Astrocyte (in vitro differentiated cells and primary cell): ENCODE results near the gene PRKCE. TPM values are rescaled to one million over a fixed set of nuclear protein-coding genes. Genes with fewer than 3 reads are reported as not detected.

Experiments
- DNase-seq: peaks from one replicate; pipeline ENCODE4 v3.0.0-alpha.2; 2010; ENCODE audit warnings: low read depth
- FAIRE-seq: peaks from 2 replicates; lab custom pipeline; 2011; peaks lifted over from hg19 to GRCh38; lab: Jason Lieb, UNC
- H2AFZ ChIP-seq: 2 replicates; pipeline ENCODE4 v1.6.0; 2012; ENCODE audit warnings: low read depth, low read length, inconsistent platforms
- H3K27ac ChIP-seq: 2 replicates; pipeline ENCODE4 v1.5.1; 2011; ENCODE audit warnings: low read depth, low read length, inconsistent platforms
- H3K27me3 ChIP-seq: 2 replicates; pipeline ENCODE4 v1.6.0; 2011; ENCODE audit warnings: low read length, inconsistent platforms; ENCODE audit not compliant: insufficient read depth
- H3K36me3 ChIP-seq: 2 replicates; pipeline ENCODE4 v1.5.1; 2011; ENCODE audit warnings: low read length, inconsistent platforms; ENCODE audit not compliant: insufficient read depth
- H3K4me1 ChIP-seq: 2 replicates; pipeline ENCODE4 v1.5.1; 2011; ENCODE audit warnings: low read length, inconsistent platforms; ENCODE audit not compliant: insufficient read depth
- H3K4me2 ChIP-seq: 2 replicates; pipeline ENCODE4 v1.6.0; 2012; ENCODE audit warnings: low read length, inconsistent platforms
- H3K4me3 ChIP-seq: 2 replicates; pipeline ENCODE4 v1.5.1; 2011; ENCODE audit warnings: low read depth, mild to moderate bottlenecking, low read length, inconsistent platforms; ENCODE audit not compliant: insufficient read depth
- H3K79me2 ChIP-seq: 2 replicates; pipeline ENCODE4 v1.6.0; 2012; ENCODE audit warnings: mild to moderate bottlenecking, low read length, inconsistent platforms; ENCODE audit not compliant: insufficient read depth
- H3K9ac ChIP-seq: 2 replicates; pipeline ENCODE4 v1.6.0; 2012; ENCODE audit warnings: mild to moderate bottlenecking, low read length, inconsistent platforms
- H3K9me3 ChIP-seq: 2 replicates; pipeline ENCODE4 v1.5.1; 2012; ENCODE audit warnings: low read depth, mild to moderate bottlenecking, low read length, inconsistent platforms; ENCODE audit not compliant: insufficient read depth
- H4K20me1 ChIP-seq: 2 replicates; pipeline ENCODE4 v1.6.0; 2012; ENCODE audit warnings: low read length, inconsistent platforms; ENCODE audit not compliant: insufficient read depth
- H3K27ac Mint-ChIP-seq: one replicate; pipeline ENCODE4 v1.8.0; 2021; ENCODE audit warnings: mild to moderate bottlenecking, mixed read lengths; ENCODE audit not compliant: unreplicated experiment
- H3K27me3 Mint-ChIP-seq: one replicate; pipeline ENCODE4 v1.8.0; 2021; ENCODE audit warnings: low read depth, mixed read lengths; ENCODE audit not compliant: unreplicated experiment
- H3K36me3 Mint-ChIP-seq: one replicate; pipeline ENCODE4 v1.8.0; 2021; ENCODE audit warnings: low read depth, mixed read lengths; ENCODE audit not compliant: unreplicated experiment
- H3K4me1 Mint-ChIP-seq: one replicate; pipeline ENCODE4 v1.8.0; 2021; ENCODE audit warnings: low read depth, mixed read lengths; ENCODE audit not compliant: unreplicated experiment
- H3K4me3 Mint-ChIP-seq: one replicate; pipeline ENCODE4 v1.8.0; 2021; ENCODE audit warnings: mild to moderate bottlenecking, moderate library complexity, mixed read lengths; ENCODE audit not compliant: unreplicated experiment
- H3K9me3 Mint-ChIP-seq: one replicate; pipeline ENCODE4 v1.8.0; 2021; ENCODE audit warnings: mild to moderate bottlenecking, mixed read lengths; ENCODE audit not compliant: unreplicated experiment
- EZH2 ChIP-seq: IDR thresholded peaks from 2 replicates; pipeline ENCODE4 v1.6.1; 2012; ENCODE audit warnings: mild to moderate bottlenecking, low read length, inconsistent platforms; ENCODE audit not compliant: insufficient read depth
- total RNA-seq: library from RNA; stranded (reverse); gene quantifications from 2 replicates; pipeline ENCODE4 v1.2.1, GENCODE V29; 2021
- TF ChIP-seq, protein P1 (sequence below): IDR thresholded peaks from 2 replicates; pipeline ENCODE4 v1.5.1; 2011; ENCODE audit warnings: low read depth, mild to moderate bottlenecking, inconsistent platforms, low read length, moderate library complexity; ENCODE audit not compliant: insufficient read depth

Gene PRKCE
- total RNA-seq, 1 donor from 2014 or later, result 12.8 TPM

DNA sequence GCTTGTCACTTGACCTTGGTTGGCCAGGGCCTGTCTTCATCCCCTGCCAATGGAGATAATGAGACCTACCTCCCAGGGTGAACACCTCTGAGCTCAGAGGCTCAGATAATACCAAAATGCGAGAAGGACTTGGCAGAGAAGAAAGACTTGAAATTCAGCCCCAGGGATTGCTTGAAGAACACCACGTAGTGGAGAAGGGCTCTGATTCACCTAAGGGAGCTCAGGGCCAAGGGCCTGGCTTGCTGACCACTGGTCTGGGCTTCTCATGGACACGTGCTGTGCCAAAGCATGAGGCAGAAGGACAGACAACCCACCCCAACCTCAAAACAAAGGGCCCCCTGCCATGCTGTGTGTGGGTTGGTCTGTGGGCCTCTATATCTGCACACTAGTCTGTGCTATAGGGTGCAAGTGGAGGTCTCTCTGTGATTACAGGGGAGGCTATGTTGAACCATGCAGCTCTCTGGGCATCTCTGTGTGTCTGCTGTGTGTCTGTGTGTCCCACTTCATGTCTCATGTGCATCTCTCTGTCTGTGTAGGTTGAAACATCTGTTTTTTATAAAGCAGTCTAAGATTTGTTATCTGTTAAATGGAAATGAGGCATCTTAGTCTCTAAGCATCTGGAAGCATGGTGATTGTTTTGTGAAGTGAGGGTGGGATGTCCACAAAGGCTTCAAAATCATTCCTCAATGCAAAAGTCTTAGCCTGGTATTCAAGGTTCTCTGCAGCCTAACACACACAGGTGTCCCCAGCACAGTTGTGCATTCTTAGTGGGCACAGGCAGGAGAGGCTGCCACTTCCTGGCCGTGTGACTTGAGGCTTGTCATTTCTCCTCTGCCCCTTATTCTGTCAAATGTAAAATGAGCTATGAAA, 584.8 kb downstream of the PRKCE start:
- Histone ChIP-seq H3K9me3 (no peaks in the 10 kb centered on the region), H3K27me3 (peaks cover 2% of the 10 kb centered on the region), H2AFZ (no peak overlapping the region), H3K9ac (no peak overlapping the region), H4K20me1 (no peaks in the 10 kb centered on the region), H3K36me3 (no peaks in the 10 kb centered on the region), H3K4me2 (no peak overlapping the region), H3K79me2 (no peaks in the 10 kb centered on the region), H3K4me1 (no peaks in the 10 kb centered on the region), H3K4me3 (no peak overlapping the region), H3K27ac (no peak overlapping the region)
- H3K27me3 Mint-ChIP-seq, result peaks cover 40% of the 10 kb centered on the region
- no peak overlapping the region for H3K27ac Mint-ChIP-seq
- H3K4me3 Mint-ChIP-seq, result no peak overlapping the region
- DNase-seq (no peak), FAIRE-seq (no peak)
- TF ChIP-seq EZH2, result no peak
- TF ChIP-seq, protein P1, sequence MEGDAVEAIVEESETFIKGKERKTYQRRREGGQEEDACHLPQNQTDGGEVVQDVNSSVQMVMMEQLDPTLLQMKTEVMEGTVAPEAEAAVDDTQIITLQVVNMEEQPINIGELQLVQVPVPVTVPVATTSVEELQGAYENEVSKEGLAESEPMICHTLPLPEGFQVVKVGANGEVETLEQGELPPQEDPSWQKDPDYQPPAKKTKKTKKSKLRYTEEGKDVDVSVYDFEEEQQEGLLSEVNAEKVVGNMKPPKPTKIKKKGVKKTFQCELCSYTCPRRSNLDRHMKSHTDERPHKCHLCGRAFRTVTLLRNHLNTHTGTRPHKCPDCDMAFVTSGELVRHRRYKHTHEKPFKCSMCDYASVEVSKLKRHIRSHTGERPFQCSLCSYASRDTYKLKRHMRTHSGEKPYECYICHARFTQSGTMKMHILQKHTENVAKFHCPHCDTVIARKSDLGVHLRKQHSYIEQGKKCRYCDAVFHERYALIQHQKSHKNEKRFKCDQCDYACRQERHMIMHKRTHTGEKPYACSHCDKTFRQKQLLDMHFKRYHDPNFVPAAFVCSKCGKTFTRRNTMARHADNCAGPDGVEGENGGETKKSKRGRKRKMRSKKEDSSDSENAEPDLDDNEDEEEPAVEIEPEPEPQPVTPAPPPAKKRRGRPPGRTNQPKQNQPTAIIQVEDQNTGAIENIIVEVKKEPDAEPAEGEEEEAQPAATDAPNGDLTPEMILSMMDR, result no peak
- H3K4me1 Mint-ChIP-seq, result no peaks in the 10 kb centered on the region
- H3K36me3 Mint-ChIP-seq, result no peaks in the 10 kb centered on the region
- peaks cover 5% of the 10 kb centered on the region for H3K9me3 Mint-ChIP-seq

- H3K4me3 Mint-ChIP-seq, result no peak overlapping the region
- no peak for DNase-seq
- Histone ChIP-seq H3K4me2 (no peak overlapping the region), H3K4me3 (no peak overlapping the region), H3K4me1 (no peaks in the 10 kb centered on the region), H3K79me2 (no peaks in the 10 kb centered on the region), H3K36me3 (no peaks in the 10 kb centered on the region), H3K27me3 (peaks cover 2% of the 10 kb centered on the region), H2AFZ (no peak overlapping the region), H3K9me3 (no peaks in the 10 kb centered on the region), H4K20me1 (no peaks in the 10 kb centered on the region), H3K9ac (no peak overlapping the region), H3K27ac (no peak overlapping the region)
- peaks cover 36% of the 10 kb centered on the region for H3K27me3 Mint-ChIP-seq
- no peak for FAIRE-seq
- TF ChIP-seq, protein P1, result no peak
- no peak for TF ChIP-seq EZH2
- H3K4me1 Mint-ChIP-seq, result peaks cover 2% of the 10 kb centered on the region
- H3K36me3 Mint-ChIP-seq, result no peaks in the 10 kb centered on the region
- peaks cover 5% of the 10 kb centered on the region for H3K9me3 Mint-ChIP-seq
- H3K27ac Mint-ChIP-seq, result no peak overlapping the region
Observed at GRCh38 chr2:46236876-46237859, 585.7 kb downstream of the PRKCE start.

Other genes starting within 250 kb of the PRKCE start
- gene SRBD1, start 40.4 kb upstream of the PRKCE start, total RNA-seq, result 9.3 and 9.5 TPM in 2 replicates